Inflammatory macrophage treated with lipopolysaccharide for 1 hour (primary cell): ENCODE results near the gene S100A10.

Experiments
- DNase-seq, 2 donors: peaks; one replicate each; pipeline ENCODE4 v3.0.0-alpha.2; 2020 to 2022

S100A10 gene

DNA sequence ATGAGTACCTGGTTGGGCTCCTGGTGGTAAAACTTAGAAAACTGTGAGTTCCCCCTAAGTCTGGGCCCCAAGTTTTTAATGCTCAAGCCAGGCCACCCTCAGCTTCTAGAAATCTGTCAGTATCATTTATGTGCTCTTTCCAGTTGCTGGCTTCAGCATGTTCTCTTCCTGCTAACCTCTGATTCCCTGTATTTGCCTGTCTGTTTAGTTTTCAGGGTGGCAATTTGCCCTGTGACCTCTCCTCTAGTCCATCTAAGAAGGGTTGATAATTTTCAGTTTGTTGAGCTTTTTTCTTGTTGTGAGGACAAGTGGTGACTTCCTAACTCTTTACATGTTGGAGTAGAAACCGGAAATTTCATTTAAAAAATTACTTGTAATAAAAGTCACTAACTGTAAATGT lies 16.0 kb upstream of the S100A10 start:
- DNase-seq, result no peak

DNA sequence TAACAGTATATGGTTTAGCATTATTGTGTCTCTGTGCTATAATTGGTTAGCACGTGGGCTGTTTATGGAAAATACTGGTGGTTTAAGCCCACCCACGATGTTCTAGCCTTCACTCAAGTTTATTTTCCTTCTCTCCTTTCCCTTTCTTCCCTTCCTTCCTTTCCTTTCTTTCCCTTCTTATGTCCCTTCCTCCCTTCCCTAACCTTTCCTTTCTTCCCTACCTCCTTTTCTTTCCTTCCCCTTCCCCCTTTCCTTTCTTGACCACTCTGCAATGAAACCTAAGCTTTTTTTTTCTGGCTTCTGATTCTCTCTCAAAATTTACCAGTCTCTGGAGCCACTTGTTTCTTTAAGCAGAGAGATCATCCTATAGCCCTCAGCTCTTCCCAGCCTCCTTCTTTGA lies 13.4 kb upstream of the S100A10 start:
- DNase-seq, result no peak

DNA sequence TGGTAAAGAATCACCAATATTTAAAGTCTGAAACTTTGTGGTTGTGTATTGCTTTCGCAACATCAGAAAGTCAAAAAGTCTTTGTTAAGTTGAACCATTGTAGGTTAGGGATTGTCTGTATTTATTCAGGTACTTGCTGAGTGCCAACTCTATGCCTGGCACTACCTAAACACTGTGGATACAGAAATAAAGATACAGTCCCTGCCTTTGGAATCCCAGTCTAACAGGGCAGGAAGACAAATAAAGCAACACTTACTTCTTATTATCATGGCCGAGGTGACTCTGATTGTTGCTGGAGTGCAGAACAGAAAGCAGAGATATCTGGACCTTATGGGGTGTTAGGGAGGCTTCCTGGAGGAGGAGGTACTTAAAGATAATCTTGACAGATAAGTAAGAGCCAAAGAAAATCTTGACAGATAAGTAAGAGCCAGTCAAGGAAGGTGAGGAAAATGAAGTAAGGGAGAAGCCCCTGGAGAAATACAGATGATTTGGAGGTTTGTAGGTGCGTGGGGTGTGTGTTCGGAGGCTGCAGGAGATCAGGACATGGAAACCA lies 11.8 kb upstream of the S100A10 start:
- no peak for DNase-seq

DNA sequence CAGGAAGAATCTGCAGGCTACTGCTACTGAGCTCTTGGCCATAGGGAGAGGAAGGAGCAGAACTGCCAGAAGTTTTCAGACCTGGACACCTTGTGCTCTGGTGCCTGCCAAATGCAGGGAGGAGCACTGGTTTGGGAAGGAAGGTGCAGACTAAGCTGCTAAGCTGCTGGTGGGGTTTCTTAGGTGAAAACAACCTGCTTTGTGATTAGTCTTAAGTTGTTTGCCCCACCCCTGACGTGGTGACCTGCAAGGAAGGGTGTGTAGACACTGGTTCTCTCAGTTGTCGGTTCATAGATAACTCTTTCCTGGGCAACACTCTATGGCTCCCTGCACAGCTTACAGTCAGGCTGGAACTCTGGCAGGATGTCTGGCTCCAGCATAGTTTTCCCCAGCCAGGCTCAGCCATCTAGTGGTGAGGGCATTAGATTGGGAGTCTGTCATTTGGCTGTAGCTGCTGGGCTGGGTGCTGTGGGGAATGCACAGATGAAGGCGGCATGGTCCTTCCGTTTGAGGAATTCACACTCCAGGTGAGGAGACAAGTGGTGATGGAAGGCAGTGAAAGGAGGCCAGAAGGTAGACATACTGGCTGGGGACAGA lies 10.3 kb upstream of the S100A10 start:
- no peak for DNase-seq

DNA sequence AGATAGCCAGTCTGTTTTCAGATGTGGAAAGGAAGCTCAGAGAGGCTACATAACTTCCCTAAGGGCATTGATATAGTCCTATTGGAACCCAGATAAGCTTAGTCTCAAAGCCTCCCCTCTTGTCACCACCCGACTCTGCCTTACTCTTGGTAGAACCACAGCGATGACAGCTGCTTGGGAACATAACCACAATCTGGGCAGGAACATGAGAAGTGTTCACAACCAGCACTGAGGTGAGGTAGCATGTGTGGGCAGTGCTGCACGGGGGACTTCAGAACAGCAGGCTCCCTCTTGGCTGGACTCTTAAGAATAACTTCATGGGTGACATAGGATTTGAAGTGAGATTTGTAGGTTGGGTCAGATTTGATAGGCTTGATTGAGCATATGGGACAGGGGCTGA lies 9.3 kb upstream of the S100A10 start:
- no peak for DNase-seq

DNA sequence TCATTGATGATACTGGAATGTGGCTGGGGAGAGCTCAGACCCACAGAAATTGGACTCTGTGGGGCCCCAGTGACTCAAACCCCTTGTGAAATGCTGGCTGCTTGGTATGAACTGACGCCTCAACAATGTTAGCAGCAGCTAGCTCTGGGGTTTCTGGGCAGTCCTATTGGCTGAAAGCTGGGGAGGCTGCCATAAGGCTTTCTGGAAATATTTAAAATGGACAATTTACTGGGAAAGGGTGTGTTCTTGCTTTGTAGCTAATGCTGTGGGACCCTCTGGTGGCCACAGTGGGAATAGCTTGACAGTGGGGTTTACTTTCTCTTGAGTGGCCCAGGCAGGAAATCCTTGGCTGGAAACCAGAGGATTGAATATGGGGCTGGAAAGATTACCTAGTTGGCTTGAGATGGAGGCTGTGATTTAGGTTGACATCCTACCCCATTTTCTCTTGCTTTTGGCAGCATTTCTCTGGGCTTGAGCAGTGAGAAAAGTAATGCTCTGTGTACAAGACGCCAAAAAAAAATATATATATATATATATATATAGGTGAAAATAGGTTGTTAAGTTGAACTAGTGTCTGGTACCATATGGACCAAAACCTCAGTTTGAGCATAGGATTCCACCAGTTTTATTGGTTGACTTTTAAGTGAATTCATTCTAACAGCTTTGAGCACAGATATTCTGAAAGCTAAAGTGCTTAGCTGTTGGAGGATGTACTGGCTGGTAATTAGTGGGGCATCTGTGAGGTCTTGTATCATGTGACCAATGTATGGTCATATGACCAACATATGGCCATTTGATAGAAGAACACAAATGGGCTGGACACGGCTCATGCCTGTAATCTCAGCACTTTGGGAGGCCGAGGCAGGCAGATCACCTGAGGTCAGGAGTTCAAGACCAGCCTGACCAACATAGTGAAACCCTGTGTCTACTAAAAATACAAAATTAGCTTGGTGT lies 8.2 kb upstream of the S100A10 start:
- DNase-seq, result peak; percentile 64 to 88

DNA sequence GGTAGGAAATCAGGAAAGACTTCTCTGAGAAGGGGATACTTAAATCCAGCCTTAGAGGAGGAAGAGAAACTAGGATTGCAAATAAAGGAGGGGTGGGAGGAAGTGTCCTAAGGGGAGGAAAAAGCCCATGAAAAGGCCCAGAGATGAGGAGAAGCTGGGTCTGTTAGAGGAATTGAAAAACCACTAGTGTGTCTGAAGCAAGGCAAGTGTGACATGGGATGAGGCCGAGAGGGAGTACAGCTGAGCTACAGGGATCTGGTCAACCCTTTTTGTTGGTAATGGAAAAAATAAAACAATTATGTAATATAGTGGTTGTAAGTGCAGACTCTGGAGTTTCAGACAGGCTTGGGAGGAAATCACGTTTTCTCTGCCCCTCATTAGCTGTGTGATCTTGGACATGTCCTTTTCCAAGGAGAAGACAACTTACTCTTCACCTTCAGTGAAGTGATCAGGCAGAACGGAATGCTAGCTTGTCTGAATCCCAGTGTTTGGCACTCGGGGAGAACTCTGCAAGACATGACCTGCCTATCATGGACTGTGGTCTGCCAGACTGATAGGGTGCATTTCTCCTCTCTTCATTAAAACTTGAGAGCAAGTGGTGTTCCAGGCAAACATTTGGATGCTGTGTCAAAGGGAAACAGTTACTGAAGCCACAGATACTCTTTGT lies 7.4 kb upstream of the S100A10 start:
- peak; percentile 84 to 89 for DNase-seq

DNA sequence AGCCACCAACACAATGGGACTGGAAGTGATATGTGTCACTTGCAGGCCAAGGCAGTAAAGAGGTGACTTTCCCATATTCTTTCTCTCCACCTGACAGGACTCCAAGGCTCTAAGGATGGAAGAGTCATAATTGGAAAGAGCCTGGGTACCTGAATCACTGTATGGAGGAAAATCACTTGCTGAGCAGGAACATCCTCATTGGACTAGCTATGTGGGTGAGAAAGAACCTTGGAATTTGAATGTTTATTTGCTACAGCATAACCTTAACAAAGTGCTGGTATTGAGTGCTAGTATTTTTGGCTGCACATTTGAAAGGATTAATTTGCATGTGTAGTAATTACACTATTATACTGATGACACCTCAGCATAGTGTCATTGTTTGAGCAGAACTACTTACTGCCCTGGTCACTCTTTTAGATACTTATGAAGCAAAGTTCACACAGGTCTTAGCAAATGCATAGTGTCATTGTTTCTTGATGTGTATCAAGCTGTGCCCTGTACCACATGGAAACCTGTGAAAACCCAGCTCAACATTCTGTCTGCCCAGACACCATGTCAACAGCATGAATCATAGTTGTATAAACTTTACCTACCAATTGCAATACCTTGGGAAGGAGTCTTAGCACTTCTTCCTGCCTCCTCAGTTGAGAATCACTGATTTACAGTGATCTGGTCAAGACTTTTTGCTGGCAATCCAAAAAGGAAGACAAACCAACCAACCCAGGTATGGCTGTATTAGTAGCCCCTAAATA lies 5.1 kb upstream of the S100A10 start:
- no peak for DNase-seq

DNA sequence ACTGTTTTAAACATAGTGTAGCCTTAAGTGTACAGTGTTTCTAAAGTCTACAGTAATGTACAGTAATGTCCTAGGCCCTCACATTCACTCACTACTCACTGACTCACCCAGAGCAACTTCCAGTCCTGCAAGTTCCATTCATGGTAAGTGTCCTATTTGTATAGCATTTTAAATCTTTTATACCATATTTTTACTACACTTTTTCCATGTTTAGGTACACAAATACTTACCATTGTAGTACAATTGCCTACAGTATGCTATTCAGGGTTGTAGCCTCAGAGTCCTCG lies 3.6 kb upstream of the S100A10 start:
- no peak for DNase-seq

DNA sequence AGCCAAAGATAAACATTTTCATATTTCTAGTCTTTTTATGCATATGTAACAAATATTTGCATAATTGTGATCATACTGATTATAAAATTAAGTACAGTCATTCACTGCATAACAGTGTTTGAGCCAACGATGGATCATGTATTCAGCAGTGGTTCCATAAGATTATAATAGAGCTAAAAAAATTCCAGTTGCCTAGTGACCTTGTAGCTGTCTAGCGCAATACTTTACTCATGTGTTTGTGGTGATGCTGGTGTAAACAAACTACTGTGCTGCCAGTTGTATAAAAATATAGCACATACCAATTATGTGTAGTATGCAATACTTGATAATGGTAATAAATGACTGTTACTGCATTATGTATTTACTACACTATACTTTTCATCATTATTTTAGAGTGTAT lies 2.1 kb upstream of the S100A10 start:
- peak in 1 of 2 donors; percentile 57 for DNase-seq

DNA sequence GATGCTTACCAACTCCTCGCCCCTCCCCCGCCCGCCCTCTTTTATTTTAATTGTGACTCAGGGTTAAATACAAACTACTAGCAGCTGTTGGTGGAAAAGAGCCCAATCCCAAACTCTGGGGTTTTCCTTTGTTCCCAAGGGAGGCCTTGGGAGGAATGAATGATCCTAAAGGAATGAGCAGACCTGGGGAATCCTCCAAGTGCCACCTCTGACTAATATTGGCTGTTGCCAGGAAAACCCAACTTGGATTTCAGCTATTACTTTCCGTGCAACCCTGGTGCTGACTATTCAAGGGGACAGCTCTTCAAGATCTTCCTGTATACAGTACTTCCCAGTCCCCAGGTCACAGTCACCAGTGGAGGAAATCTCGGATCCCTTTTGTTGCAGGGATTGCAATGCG lies 1.3 kb upstream of the S100A10 start:
- DNase-seq, result peak in 1 of 2 donors; percentile 27

DNA sequence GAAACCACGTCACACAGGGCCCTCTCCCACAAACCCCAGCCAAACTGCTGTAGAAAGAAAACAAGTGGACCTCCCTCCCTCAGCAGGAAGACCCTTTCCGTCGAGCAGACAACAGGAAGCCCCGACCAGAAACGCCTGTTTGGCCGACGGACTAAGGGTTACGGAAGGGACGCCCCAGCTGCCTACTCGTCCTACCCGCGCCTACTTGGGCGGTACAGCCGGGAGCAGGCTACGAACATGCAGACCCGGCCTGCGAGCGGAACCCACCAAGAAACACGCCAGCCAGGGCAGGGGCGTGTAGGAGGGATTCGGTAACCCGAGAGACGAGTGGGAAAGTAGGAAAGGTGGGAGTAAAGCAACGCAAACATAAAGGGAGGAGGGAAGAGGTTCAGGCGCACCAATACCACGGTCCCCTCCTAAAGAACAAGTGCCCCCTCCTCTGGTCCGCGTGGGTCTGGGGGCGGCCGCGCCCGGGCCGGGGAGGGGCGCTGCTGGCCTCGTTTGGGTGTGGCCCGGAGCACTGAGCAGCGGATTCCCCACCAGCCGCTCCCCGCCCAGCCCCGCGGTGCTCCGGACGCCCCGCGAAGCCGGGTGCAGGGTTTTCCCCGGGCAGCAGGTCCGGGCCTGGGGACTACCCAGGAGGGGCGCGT lies 450 bp downstream of the S100A10 start:
- DNase-seq, result peak; percentile 58 to 66

DNA sequence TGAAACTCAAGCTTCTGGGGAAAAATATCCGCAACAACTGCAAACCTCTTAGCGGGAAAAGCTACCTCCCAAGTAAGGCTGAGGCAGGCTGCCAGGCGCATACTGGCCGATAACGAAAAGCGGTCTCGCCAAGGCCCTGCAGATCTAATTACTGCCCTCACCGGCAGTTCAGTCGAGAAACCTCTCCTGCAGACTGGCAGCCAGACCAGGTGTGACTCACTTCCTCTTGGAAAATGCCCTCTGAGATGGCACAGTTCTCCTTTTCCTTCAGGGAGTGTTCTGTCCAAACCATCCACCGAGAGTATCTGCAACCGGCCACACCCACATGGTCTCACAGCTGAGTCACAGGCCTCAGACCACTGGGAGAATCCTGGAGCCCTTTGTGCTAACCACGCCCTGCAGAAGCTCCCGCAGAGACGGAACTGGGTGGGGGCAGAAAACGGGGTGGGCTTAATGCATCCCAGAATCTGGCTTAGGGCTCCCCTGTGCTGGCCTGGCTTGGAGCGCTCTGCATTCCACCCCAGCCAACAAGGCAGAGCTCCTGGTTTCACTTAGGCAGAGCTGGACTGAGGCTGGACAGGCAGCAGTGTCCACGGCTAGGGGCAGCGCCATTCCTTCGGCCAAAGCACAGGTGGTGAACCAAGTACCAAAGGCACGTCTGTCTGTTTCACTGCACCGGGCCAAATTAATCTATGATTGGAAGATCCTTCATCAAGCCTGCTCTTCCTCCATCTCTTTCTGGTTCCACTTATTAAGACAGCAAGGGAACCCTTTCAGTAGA lies 1.2 kb downstream of the S100A10 start:
- DNase-seq, result peak; percentile 94 to 99

DNA sequence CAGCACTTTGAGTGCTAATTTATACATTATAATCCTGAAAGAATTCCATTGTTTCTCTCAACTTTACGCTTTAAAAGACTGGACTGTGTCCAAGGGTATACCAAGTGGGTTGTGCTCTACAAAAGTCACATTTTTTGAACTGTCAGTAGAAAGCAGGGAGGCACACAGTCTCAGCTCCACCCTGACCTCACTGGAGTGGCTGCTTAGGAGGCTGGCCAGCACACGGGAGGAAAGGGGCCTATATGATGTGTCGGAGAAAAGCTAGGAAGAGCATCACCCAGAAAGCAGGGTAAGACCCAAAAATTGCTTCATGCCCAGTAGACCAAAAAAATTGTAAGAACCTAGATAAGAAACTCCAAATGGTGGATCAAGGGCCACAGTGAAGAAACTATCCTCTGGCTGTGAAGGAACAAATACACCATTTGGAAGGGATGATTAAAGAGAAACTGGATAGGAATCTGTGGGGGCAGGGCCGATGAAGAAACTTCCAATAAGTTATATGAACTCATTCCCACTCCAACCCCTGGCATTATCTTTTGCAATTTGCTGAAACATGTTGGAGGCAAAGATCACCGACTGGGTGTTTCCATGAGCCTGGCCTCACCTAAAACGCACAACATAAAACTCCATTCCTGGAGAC lies 1.9 kb downstream of the S100A10 start:
- DNase-seq, result no peak

DNA sequence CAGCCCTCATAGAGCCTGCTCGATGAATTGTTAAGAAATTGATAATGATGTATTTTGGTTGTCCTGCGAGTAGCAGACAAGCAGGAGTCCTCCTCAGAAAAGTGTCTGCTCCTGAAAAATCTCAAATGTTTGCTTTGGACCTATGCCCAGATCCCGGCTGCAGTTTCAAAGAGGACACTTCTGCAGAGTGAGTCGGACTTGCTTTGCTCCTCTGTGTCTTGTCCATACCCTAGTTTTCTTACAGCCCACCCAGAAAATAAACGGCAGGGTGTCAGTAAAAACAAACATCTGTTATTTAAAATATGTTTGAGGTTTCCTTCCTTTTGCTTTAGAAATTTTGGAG lies 2.8 kb downstream of the S100A10 start:
- no peak for DNase-seq

DNA sequence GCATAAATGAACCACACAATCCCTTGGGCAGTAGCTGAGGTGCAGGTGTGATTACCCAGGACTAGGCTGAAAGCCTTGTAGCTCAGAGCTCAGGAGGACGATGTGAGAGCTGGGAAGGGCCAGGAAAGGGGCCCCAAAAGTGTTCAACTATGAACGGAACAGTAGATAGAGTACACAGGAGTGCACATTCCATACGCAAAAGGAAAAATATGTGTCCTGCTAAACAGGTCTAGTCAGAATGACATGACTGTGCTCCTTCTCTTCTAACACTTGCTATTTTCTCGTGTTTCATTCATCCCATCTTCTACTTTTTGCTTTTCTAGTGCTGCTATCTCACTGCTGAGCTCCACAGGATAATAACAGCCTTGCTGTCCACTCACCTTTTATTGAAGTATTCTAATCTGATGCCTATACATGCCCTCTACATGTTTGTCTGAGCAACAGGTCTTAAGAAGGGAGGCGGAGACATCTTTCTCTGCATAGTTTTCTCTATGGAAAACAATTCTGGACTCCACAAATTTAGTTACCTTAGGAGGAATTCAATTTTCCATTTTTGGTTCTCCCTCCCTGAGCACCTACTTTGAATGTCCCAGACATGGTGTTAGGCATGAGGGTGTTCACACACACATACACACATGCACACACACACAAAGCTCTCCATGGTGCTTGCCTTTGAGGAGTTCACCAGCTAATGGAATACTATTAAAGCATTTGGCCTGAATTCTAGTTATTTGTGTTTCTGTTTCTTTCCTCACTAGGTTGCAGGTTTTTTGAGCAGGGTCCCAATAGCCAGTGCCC lies 3.4 kb downstream of the S100A10 start:
- no peak for DNase-seq

DNA sequence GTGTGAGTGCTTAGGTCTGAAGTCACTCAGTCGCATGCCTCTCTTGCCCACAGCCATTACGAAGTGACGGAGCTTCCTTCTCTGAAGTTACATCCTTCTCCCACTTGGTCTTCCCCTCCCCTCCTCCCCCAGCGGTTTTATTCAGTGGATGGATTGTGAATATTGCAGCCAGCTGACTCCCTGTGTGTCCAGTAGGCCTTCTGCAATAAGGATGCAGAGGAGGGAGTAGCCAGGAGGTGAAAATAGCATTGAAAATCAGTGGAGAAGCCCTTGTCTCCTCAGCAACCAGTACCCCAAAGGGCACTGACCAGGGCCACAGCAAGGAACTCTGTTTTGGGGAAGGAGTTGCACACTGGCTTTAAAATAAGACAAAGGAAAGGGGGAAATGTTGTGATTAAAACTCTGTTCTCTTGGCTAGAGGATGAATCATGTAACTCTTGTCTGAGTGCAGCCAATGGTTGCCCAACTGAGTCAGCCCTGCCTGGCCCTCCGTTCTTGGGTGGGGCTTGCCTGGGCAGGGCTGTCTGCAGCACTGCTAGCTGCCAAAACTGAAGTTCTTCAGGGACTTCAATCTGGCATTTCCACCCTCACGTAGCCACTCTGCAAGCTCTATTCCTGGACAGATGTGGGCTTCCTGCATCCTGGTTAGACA lies 4.3 kb downstream of the S100A10 start:
- peak; percentile 85 to 87 for DNase-seq

DNA sequence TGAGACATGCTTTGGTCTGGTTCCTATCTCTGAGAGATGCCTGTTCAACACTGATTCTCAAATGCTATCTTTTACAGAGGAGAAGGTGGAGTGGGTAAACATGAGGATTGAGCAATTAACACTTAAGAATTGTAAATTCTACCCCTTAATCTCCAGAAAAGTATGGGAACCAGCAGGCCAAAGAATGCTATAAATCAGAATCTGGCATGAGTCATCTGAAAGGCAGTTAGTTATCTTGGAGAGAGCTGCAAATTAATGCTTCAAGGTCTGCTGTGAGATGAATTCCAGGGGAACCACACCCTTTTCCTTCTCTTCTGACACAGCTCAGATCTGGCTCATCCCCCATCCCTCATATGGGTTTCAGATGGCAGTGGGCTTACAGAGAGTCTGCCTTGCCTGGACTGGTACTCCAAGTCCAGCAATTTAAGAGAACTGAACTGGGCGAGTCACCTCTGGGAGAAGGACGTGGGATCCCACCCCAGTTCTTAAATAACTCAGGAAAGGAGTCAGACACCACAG lies 5.2 kb downstream of the S100A10 start:
- DNase-seq, result no peak

DNA sequence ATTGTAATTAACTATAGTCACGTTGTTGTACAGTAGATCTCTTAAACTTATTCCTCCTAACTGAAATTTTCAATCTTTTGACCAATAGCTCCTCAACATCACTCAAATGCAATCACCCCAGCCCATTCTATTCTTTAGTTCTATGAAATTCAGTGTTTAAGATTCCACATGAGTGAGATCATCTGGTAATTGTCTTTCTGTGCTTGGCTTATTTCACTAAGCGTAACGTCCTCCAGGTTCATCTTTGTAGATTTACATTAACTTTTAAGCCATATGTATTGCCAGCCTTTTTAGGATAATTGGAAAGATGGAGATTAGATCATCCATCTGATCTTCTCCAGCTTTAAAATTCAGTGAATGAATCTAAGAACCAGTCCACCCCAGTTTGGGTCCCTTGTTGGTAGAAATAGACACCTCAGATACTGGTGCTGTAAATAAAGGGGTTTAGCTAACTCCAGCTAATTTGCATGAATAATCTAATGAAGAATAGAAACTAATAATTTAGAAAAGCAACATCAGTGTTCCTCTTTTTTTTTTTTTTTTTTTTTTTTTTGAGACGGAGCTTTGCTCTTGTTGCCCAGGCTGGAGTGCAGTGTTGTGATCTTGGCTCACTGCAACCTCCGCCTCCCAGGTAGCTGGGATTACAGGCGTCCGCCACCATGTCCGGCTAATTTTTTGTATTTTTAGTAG lies 7.0 kb downstream of the S100A10 start:
- no peak for DNase-seq
